Measurements from ENCODE around the gene SSR3. TPM values are rescaled to one million over a fixed set of nuclear protein-coding genes. Genes with fewer than 3 reads are reported as not detected.
A peak's percentile ranks its signal among the peaks of the same experiment; 100 is the strongest.

The SSR3 gene
- total and polyA plus RNA-seq, 4 donors = 69.3 to 135 (median 113) TPM

DNA sequence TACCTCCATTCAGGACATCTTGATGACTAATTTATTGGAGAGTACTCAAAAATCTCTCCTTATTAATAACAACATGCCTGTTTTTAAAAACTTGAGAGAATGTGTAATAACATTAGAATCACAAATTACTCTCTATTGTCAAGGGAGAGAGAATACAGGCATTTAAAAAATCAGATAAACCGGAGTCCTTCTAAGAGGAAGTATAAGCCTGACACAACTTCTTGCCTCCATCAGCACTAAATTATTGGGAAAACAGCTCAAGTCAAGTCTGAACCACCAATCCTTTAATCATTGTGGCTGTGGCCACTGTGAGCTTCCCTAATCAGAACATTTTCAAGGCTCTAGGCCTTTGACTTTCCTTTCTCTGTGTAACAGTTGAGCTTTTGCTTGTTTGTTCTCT lies 38.0 kb downstream of the SSR3 start:
- whole genome bisulfite sequencing, 2 donors = 29 to 36% methylated on average over 1 of the region's 1 CpG
- no peak overlapping the region for H3K4me3 ChIP-seq (ENCODE audit: low read length in 2 of 2)
- no peaks in the 10 kb centered on the region for H3K27me3 ChIP-seq (ENCODE audit: control insufficient read depth in 1 of 2, insufficient read depth in 2 of 2, low read length in 1 of 2)
- peak; percentile 55 for ATAC-seq (ENCODE audit: low FRiP score)
- H3K9me3 ChIP-seq (ENCODE audit: control insufficient read depth, low read length) = no peaks in the 10 kb centered on the region
- no peaks in the 10 kb centered on the region for H3K36me3 ChIP-seq (ENCODE audit: control insufficient read depth in 1 of 2, insufficient read depth in 2 of 2, low read length in 1 of 2)
- no peak for DNase-seq
- no peak overlapping the region for H3K27ac ChIP-seq (ENCODE audit: low read depth in 1 of 2, low read length in 2 of 2)
- intact Hi-C loops (cut with DNase I) = no loop called here
- H3K4me1 ChIP-seq (ENCODE audit: control insufficient read depth in 1 of 2, insufficient read depth in 2 of 2, low read length in 2 of 2) = no peaks in the 10 kb centered on the region

DNA sequence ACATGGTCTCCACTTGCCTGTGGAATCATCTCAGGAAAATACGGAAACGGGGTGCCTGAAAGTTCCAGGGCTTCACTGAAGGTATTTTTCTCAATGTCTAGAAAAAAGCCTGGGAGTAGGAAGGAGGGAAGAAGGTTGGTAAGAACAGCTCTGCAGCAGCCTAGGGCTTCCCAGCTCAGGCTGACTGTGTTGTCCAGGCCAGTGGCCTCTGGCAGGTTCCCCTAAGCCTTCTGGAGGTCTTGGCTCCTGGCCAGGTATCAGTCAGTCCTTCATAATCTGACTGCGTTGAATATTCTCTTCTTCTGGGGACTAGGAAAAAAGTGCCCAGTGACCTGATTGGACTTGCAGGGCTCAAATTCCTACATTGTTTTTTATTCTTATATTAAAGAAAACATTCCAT lies 38.6 kb downstream of the SSR3 start:
- Histone ChIP-seq H3K36me3 (ENCODE audit: control insufficient read depth in 1 of 2, insufficient read depth in 2 of 2, low read length in 1 of 2) (no peaks in the 10 kb centered on the region), H3K4me1 (ENCODE audit: control insufficient read depth in 1 of 2, insufficient read depth in 2 of 2, low read length in 2 of 2) (no peaks in the 10 kb centered on the region), H3K27ac (ENCODE audit: low read depth in 1 of 2, low read length in 2 of 2) (no peak overlapping the region), H3K27me3 (ENCODE audit: control insufficient read depth in 1 of 2, insufficient read depth in 2 of 2, low read length in 1 of 2) (no peaks in the 10 kb centered on the region), H3K4me3 (ENCODE audit: low read length in 2 of 2) (no peak overlapping the region), H3K9me3 (ENCODE audit: control insufficient read depth, low read length) (no peaks in the 10 kb centered on the region)
- DNase-seq (no peak), ATAC-seq (ENCODE audit: low FRiP score) (peak; percentile 57)
- WGBS, 2 donors = 48 to 59% methylated on average over 3 of the region's 3 CpGs
- intact Hi-C loops (cut with DNase I) = no loop called here

DNA sequence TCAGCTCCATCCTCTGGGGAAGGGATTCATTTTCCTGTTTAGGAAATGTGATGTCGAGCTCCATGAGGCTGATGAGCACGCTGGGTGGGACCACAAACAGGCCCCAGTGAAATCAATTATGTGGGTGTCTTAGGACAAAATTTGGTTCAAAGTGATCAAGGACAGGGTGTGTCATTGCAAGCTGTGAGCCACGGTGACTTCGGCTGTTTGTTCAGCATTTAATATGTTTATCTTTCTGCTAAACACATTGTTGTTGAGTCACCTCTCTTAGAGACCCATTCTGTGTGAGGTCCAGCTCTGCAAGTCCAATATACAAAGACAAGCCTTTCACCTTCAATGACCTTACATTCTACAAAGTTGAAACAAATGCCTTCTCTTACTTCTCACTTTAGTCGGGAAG lies 41.3 kb downstream of the SSR3 start:
- DNase-seq = no peak
- WGBS, 2 donors = 79 to 83% methylated on average over 5 of the region's 5 CpGs
- no peaks in the 10 kb centered on the region for H3K27me3 ChIP-seq (ENCODE audit: control insufficient read depth in 1 of 2, insufficient read depth in 2 of 2, low read length in 1 of 2)
- no peaks in the 10 kb centered on the region for H3K4me1 ChIP-seq (ENCODE audit: control insufficient read depth in 1 of 2, insufficient read depth in 2 of 2, low read length in 2 of 2)
- no peak overlapping the region for H3K27ac ChIP-seq (ENCODE audit: low read depth in 1 of 2, low read length in 2 of 2)
- H3K9me3 ChIP-seq (ENCODE audit: control insufficient read depth, low read length) = no peaks in the 10 kb centered on the region
- intact Hi-C loops (cut with DNase I) = loop anchor here in 1 of 2 donors (5.0 kb wide), 1 partner anchor 341 kb away; no protein-coding TSS in a partner anchor
- H3K36me3 ChIP-seq (ENCODE audit: control insufficient read depth in 1 of 2, insufficient read depth in 2 of 2, low read length in 1 of 2) = no peaks in the 10 kb centered on the region
- ATAC-seq (ENCODE audit: low FRiP score) = no peak
- no peak overlapping the region for H3K4me3 ChIP-seq (ENCODE audit: low read length in 2 of 2)

DNA sequence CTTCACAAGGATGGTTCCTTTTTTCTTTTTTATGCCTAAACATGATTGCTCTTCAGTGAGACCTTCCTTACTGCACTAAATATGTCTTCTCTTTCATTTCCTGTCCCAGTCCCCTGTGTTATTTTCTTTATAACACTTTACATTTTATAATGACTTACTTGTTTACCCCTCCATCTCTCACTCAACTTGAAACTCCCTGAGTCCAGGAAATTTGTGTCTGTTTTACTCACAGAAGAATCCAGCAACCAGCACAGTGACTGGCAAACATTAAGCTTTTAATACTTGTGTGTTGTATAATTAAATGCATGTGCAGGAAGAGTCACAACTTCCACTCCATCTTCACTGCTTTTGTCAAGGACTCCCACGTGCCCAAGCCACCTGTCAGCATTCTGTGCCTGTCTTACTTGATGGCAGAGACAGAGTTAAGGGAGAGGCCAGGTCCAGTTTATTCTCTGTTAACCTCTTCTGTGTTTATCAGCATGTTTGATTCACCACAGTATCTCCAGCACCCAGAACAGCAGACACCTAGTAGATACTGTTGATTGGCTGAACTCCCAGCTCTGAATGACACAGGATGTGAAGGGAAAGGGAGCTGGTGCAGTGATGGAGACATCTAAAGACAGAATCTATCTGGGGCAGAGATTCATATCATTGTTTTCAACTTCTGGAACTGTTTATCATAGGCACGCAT lies 42.8 kb downstream of the SSR3 start:
- H3K9me3 ChIP-seq (ENCODE audit: control insufficient read depth, low read length) = no peaks in the 10 kb centered on the region
- ATAC-seq (ENCODE audit: low FRiP score) (no peak), DNase-seq (no peak)
- H3K36me3 ChIP-seq (ENCODE audit: control insufficient read depth in 1 of 2, insufficient read depth in 2 of 2, low read length in 1 of 2) = no peaks in the 10 kb centered on the region
- intact Hi-C loops (cut with DNase I) = loop anchor here in 1 of 2 donors (5.0 kb wide), 1 partner anchor 340 kb away; no protein-coding TSS in a partner anchor
- WGBS, 2 donors = 88 to 91% methylated on average over 2 of the region's 2 CpGs
- no peak overlapping the region for H3K27ac ChIP-seq (ENCODE audit: low read depth in 1 of 2, low read length in 2 of 2)
- no peaks in the 10 kb centered on the region for H3K27me3 ChIP-seq (ENCODE audit: control insufficient read depth in 1 of 2, insufficient read depth in 2 of 2, low read length in 1 of 2)
- H3K4me1 ChIP-seq (ENCODE audit: control insufficient read depth in 1 of 2, insufficient read depth in 2 of 2, low read length in 2 of 2) = no peaks in the 10 kb centered on the region
- no peak overlapping the region for H3K4me3 ChIP-seq (ENCODE audit: low read length in 2 of 2)

DNA sequence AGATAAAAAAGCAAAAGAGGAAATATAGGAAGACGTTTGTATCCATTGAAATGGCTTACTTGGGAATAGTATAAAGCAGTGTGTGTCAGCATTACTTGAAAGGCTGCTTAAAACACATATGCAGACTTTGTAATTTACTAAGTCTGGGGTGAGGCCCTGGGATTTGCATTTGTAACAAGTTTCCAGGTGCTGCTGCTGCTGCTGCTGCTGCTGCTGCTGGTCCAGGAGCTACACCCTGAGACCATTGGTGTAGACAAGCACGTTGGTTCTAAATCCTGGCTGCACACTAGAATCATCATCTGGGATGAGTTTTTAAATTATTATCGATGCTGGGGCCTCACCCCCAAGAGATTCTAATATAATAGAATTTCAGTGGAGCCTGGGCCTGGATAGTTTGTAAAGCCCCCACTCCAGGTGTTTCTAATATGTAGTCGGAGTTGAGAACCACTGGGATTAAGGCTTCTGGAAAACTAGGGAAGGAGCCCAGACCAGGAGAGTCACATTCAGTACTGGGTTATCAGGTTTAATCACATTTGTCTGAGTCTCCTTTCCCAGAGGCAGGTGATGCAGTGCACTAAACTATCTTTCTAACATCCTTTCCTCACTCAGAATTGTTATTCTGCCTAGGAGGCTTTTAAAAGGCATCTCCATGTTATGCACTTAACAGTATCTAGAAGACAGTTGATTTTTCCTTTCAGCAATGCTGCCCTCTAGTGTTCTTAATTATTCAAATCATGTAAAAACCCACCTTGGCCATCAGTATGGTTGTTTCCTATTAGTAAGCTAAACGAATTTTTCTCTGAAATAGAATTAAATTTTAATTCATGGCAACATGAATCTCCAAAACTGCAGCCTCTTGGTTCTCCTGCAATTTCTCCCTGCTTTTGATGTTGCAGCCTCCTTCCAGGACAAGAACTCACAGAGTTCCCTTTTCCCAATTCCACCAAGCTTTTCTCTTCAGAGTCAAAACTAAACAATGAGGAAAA lies 45.4 kb downstream of the SSR3 start:
- WGBS, 2 donors = 67 to 69% methylated on average over 5 of the region's 5 CpGs
- Histone ChIP-seq H3K4me1 (ENCODE audit: control insufficient read depth in 1 of 2, insufficient read depth in 2 of 2, low read length in 2 of 2) (no peaks in the 10 kb centered on the region), H3K36me3 (ENCODE audit: control insufficient read depth in 1 of 2, insufficient read depth in 2 of 2, low read length in 1 of 2) (no peaks in the 10 kb centered on the region), H3K4me3 (ENCODE audit: low read length in 2 of 2) (no peak overlapping the region), H3K27ac (ENCODE audit: low read depth in 1 of 2, low read length in 2 of 2) (peak overlapping the region in 1 of 2 donors; percentile 20), H3K9me3 (ENCODE audit: control insufficient read depth, low read length) (no peaks in the 10 kb centered on the region), H3K27me3 (ENCODE audit: control insufficient read depth in 1 of 2, insufficient read depth in 2 of 2, low read length in 1 of 2) (no peaks in the 10 kb centered on the region)
- DNase-seq (no peak), ATAC-seq (ENCODE audit: low FRiP score) (peak; percentile 83)
- intact Hi-C loops (cut with DNase I) = loop anchor here (1.0 to 10.0 kb wide), 5 partner anchors 55 to 465 kb away; no protein-coding TSS in a partner anchor

DNA sequence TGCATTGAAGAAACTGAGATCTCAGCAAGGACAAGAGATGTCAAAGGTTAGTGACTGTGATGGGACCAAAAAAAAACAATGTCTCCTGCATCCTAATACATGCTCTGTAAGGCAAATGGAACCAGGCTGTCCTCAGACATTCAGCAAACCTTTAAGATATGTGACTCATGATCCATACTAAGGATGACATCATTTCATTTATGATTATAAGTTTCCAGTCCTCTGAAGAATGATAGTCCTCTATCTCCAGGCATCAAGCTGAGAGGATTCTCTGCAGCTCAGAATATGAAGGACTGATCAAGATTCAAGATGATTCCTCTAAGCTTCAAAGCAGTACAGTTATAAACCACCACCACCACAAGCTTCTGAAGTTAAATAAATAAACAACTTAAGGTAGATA lies 47.6 kb downstream of the SSR3 start:
- Histone ChIP-seq H3K27me3 (ENCODE audit: control insufficient read depth in 1 of 2, insufficient read depth in 2 of 2, low read length in 1 of 2) (no peaks in the 10 kb centered on the region), H3K27ac (ENCODE audit: low read depth in 1 of 2, low read length in 2 of 2) (no peak overlapping the region), H3K36me3 (ENCODE audit: control insufficient read depth in 1 of 2, insufficient read depth in 2 of 2, low read length in 1 of 2) (no peaks in the 10 kb centered on the region), H3K4me3 (ENCODE audit: low read length in 2 of 2) (no peak overlapping the region), H3K9me3 (ENCODE audit: control insufficient read depth, low read length) (no peaks in the 10 kb centered on the region), H3K4me1 (ENCODE audit: control insufficient read depth in 1 of 2, insufficient read depth in 2 of 2, low read length in 2 of 2) (no peaks in the 10 kb centered on the region)
- no peak for DNase-seq
- no peak for ATAC-seq (ENCODE audit: low FRiP score)
- intact Hi-C loops (cut with DNase I) = loop anchor here (10.0 kb wide), 2 partner anchors 52 to 462 kb away; no protein-coding TSS in a partner anchor

DNA sequence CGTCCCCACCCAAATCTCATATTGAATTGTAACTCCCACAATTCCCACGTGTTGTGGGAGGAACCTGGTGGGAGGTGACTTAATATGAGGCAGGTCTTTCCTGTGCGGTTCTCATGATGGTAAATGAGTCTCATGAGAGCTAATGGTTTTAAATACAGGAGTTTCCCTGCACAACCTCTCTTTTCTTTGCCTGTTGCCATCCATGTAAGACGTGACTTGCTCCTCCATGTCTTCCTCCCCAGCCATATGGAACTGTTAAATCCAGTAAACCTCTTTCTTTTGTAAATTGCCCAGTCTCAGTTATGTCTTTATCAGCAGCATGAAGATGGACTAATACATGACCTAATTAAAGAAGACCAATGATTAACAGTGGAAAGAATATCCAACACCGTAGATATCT lies 56.6 kb downstream of the SSR3 start:
- Histone ChIP-seq H3K27me3 (ENCODE audit: control insufficient read depth in 1 of 2, insufficient read depth in 2 of 2, low read length in 1 of 2) (no peaks in the 10 kb centered on the region), H3K4me3 (ENCODE audit: low read length in 2 of 2) (no peak overlapping the region), H3K9me3 (ENCODE audit: control insufficient read depth, low read length) (no peaks in the 10 kb centered on the region), H3K36me3 (ENCODE audit: control insufficient read depth in 1 of 2, insufficient read depth in 2 of 2, low read length in 1 of 2) (peaks cover 0 to 2% of the 10 kb centered on the region in 2 donors), H3K27ac (ENCODE audit: low read depth in 1 of 2, low read length in 2 of 2) (no peak overlapping the region), H3K4me1 (ENCODE audit: control insufficient read depth in 1 of 2, insufficient read depth in 2 of 2, low read length in 2 of 2) (no peaks in the 10 kb centered on the region)
- WGBS, 2 donors = 95 to 98% methylated on average over 5 of the region's 5 CpGs
- intact Hi-C loops (cut with DNase I) = loop anchor here in 1 of 2 donors (5.0 kb wide), 1 partner anchor 36 kb away; no protein-coding TSS in a partner anchor
- ATAC-seq (ENCODE audit: low FRiP score) (no peak), DNase-seq (no peak)

DNA sequence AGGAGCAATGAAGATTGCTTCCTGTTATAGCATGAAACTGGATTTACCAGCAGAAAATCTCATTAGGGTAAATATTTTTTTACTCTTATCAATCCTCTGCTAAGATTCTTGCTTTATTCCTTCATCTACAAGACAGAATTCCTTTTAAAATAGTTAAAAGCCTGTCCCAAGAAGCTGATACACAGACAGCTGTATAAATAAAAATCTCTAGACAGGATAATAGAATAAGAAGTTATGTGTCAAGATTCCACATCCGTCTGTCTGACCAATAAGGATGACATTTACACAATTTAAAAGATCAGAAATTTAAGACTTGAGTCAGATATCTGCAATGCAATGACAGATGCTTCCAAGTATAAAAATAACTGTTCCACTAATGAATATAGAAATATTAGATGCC lies 57.6 kb downstream of the SSR3 start:
- 19 to 20% methylated on average over 1 of the region's 1 CpG for WGBS, 2 donors
- peaks cover under 1 to 3% of the 10 kb centered on the region in 2 donors for H3K4me1 ChIP-seq (ENCODE audit: control insufficient read depth in 1 of 2, insufficient read depth in 2 of 2, low read length in 2 of 2)
- peak overlapping the region in 1 of 2 donors; percentile 49 for H3K27ac ChIP-seq (ENCODE audit: low read depth in 1 of 2, low read length in 2 of 2)
- H3K9me3 ChIP-seq (ENCODE audit: control insufficient read depth, low read length) = no peaks in the 10 kb centered on the region
- no peak for ATAC-seq (ENCODE audit: low FRiP score)
- intact Hi-C loops (cut with DNase I) = loop anchor here in 1 of 2 donors (5.0 kb wide), 1 partner anchor 35 kb away; no protein-coding TSS in a partner anchor
- H3K4me3 ChIP-seq (ENCODE audit: low read length in 2 of 2) = no peak overlapping the region
- DNase-seq = no peak
- no peaks in the 10 kb centered on the region for H3K27me3 ChIP-seq (ENCODE audit: control insufficient read depth in 1 of 2, insufficient read depth in 2 of 2, low read length in 1 of 2)
- peaks cover 0 to 2% of the 10 kb centered on the region in 2 donors for H3K36me3 ChIP-seq (ENCODE audit: control insufficient read depth in 1 of 2, insufficient read depth in 2 of 2, low read length in 1 of 2)
